SK-MEL-5 (cell line): ENCODE data around the gene TNS1. TPM values are rescaled to one million over a fixed set of nuclear protein-coding genes. Genes with fewer than 3 reads are reported as not detected.
"Not testable (repeated sequence)": the region's sequence is repeated elsewhere in the genome, so short reads cannot be mapped to it uniquely, and the experiment has no call there.

ENCODE experiments used
- DNase-seq: peaks from one replicate; pipeline ENCODE4 v3.0.0-alpha.2; 2016; ENCODE audit warnings: low read depth, low spot score
- in situ Hi-C: cut with HindIII; loops from 2 replicates; pipeline ENCODE4 v1.10.0; 2016; ENCODE audit warnings: low sequenced_read_pairs, high pct_unique_total_duplicates, low pct_unique_long_range_greater_than_20kb
- total RNA-seq: library from RNA; depleted of rRNA; stranded (reverse); fragments of >200 nt; shearing (Covaris generic); gene quantifications from 2 replicates; pipeline ENCODE4 v1.2.3, GENCODE V29; 2014

The TNS1 gene
- total RNA-seq, 1 experiment from 2014 or later = 2.2 TPM

GRCh38 chr2:218020966-218021535 is 18.3 kb upstream of the TNS1 start:
- DNase-seq = no peak
- in situ Hi-C loops = no loop called here

- in situ Hi-C loops = no loop called here
- DNase-seq = no peak
Observed at GRCh38 chr2:218020281-218020680, 17.5 kb upstream of the TNS1 start.

- DNase-seq = no peak
- in situ Hi-C loops = no loop called here
Observed at GRCh38 chr2:218019411-218020060, 16.7 kb upstream of the TNS1 start.

GRCh38 chr2:218018842-218019125 is 16.0 kb upstream of the TNS1 start:
- in situ Hi-C loops, DNase-seq: not testable (repeated sequence)

GRCh38 chr2:218017211-218018053 is 14.6 kb upstream of the TNS1 start:
- in situ Hi-C loops = no loop called here
- no peak for DNase-seq

GRCh38 chr2:218016810-218017209 is 14.0 kb upstream of the TNS1 start:
- in situ Hi-C loops = no loop called here
- no peak for DNase-seq

- in situ Hi-C loops = no loop called here
- no peak for DNase-seq
Observed at GRCh38 chr2:218015586-218016521, 13.1 kb upstream of the TNS1 start.

- in situ Hi-C loops = no loop called here
- no peak for DNase-seq
Observed at GRCh38 chr2:218014706-218015585, 12.2 kb upstream of the TNS1 start.

- no peak for DNase-seq
- in situ Hi-C loops = no loop called here
Observed at GRCh38 chr2:218013289-218013688, 10.5 kb upstream of the TNS1 start.

GRCh38 chr2:218012284-218012683 is 9.5 kb upstream of the TNS1 start:
- DNase-seq = no peak
- in situ Hi-C loops = no loop called here

- in situ Hi-C loops = no loop called here
- DNase-seq = no peak
Observed at GRCh38 chr2:218011653-218012040, 8.9 kb upstream of the TNS1 start.

GRCh38 chr2:218010984-218011652 is 8.3 kb upstream of the TNS1 start:
- in situ Hi-C loops = no loop called here
- DNase-seq = no peak

GRCh38 chr2:218010140-218010983 is 7.6 kb upstream of the TNS1 start:
- DNase-seq = peak; percentile 6
- in situ Hi-C loops = no loop called here

- DNase-seq = no peak
- in situ Hi-C loops = no loop called here
Observed at GRCh38 chr2:218009765-218010139, 7.0 kb upstream of the TNS1 start.

GRCh38 chr2:218009231-218009630 is 6.4 kb upstream of the TNS1 start:
- in situ Hi-C loops = no loop called here
- no peak for DNase-seq
